Posterior cingulate gyrus (tissue), 11 donors: ENCODE results near the gene NFE2L1.
A peak's percentile ranks its signal among the peaks of the same experiment; 100 is the strongest.

ENCODE experiments used
- DNase-seq, 10 donors: peaks; one replicate each; pipeline versions ENCODE4 v3.0.0 to v3.0.0-alpha.2; 2020 to 2021; ENCODE audit warnings: mixed read lengths in 3 of 10
- intact Hi-C: fragments of 100-400 bp; cut with DNase I; formaldehyde crosslinking; loops from one replicate; pipeline ENCODE4 v1.15.1; 2023

Gene NFE2L1

DNA sequence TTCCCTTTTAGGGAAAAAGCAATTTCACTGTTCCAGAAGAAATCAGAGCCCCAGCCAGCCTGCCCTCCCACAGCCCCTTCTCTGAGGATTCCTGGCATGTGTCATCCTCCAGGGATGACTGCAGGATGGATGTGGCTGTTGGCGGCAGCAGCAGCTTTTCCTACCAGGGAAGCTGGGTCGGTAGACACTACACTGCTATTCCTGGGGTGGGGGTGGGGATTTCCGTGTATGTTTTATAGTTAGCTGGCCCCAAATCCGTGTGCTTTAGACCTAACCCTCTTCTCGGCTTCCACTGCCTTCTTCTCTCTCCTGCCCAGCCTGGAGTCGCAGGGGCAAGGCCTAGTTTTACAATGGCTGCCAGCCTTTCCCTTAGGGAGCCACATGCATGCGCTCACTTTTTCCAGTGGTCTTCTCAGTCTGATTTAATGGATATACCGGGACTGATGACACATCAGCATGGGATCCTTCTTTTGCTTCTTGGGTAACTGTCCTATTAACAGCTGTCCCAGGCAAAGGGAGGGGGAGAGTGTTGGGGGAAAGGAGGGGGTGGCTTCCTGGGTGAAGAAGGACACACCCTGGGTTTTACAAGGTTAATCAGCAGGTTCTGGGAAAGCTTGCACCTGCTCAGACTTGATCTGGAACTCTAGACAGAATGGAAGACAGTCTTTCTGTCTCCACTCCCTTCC is 2.7 kb upstream of the NFE2L1 start:
- intact Hi-C loops = no loop called here
- DNase-seq = peak in 1 of 10 donors; percentile 48

DNA sequence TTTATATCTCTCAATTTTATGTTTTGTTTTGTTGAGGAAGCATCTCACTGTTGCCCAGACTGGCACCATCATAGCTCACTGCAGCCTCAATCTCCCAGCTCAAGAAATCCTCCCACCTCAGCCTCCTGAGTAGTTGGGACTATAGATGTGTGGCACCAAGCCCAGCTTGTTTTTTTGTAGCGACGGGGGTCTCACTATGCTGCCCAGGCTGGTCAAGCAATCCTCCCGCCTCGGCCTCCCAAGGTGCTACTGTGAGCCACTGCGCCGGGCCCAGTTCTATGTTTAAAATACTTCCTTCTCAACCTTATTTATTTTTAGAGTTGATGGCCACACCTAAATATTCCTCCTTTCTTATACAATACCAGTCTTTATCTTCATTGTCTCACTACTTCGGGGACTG is 1.9 kb upstream of the NFE2L1 start:
- intact Hi-C loops = no loop called here
- peak in 1 of 10 donors; percentile 66 for DNase-seq

DNA sequence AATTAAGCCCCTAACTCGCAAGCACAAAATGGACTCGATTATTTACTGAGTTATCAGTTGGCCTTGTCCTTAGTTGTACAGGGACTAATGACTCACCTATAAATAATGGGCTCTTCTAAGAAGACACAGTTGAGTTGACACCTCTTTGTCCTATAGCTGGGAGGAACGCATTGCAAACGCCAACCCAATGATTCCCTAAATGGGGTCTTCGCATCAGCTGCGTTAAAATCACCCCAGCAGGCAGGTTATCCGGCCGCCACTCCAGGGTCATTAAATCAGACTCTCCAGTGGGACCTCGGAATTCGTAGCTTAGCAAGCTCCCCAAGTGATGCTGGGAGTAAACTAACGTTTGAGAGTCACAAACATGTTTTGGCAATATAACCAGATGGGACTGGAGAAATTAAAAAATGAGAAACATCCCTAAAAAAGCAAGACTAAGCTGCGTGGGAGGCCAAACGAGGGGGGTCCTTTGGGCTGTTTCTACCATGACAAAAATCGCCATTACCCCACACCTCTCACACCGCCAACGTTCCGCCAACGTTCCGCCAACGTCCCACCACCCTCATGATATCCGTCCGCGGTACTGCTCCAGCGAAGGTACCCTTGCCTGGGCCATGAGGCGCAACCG is 932 bp upstream of the NFE2L1 start:
- peak in 1 of 10 donors; percentile 61 for DNase-seq
- intact Hi-C loops = no loop called here

DNA sequence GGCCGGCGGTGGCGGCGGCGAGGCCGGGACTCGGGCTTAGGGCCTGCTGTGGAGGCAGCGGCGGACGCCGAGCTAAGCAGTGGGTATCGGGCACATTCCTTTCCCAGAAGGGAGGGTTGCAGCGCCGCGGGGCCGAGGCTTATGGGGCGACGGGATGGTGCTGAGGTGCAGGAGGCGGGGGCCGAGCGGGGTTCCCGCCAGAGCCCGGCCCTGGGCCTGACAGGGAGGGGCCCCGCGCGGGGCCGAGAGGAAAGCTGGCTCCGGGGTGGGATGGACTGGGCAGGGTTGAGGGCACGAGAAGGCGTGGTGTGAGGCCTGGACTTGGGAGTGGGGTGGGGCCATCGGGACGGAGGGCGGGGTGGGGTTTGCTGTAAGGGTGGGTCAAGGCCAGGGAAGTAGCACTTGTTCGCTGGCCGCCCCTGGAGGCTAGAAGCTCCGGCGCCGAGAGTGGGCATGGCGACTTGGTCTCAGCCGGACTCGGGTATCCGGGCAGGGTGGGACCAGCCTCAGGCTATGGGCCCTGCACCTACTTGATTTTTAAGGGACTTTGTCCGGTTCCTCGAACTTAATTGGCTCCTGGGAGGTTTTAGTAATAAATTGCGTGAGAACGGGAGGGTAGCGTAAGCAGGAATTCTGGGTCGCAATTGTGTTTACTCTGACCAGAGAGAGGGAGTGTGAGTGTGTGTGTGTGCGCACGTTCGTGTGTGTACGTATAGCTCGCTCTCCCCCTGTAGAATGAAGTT is 396 bp downstream of the NFE2L1 start:
- DNase-seq = peak in 8 of 10 donors; percentile 49 to 91 (median 69)
- intact Hi-C loops = no loop called here

DNA sequence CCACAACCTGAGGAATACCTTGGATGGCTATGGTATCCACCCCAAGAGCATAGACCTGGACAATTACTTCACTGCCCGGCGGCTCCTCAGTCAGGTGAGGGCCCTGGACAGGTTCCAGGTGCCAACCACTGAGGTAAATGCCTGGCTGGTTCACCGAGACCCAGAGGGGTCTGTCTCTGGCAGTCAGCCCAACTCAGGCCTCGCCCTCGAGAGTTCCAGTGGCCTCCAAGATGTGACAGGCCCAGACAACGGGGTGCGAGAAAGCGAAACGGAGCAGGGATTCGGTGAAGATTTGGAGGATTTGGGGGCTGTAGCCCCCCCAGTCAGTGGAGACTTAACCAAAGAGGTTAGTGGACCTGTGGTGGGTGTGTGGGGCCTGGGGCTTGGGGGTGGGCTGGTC is 3.1 kb downstream of the NFE2L1 start:
- DNase-seq = peak in 1 of 10 donors; percentile 70
- intact Hi-C loops = no loop called here

DNA sequence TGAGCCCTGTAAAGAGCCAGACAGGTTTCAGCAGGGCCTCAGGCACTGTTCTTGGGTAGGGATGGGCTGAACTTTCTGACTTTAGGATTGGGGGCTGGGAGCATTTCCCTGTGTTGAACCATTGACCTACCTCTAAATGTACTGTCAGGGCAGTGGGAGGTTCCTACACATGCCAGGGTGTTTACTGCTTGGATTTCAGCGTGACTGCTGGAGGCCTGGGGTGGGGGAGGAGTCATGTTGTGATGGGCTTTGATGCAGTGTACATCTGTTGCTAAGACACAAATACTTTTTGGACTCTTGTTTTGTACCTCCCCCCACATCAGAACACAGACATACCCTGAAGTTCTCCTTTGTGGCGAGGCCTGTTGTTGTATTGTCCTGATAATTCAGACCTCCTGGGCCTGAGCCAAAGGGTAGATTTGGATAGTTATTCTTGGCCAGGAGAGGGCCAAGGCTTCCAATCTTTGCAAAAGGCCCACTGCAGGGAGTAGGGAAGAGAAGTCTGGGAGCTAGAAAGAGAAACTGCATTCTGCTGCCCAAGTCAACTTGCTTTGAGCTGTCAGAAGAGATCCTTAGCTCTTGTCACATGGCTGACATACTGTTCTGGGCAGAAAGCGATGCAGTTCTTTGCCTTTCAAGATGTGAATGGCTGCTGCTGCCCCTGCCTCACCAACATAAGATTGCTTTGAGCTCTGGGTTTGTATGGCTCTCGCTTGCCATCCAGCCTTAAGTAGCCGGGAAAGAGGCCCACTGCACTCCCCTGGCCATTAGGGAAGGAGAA is 3.7 kb downstream of the NFE2L1 start:
- intact Hi-C loops = no loop called here
- peak in 1 of 10 donors; percentile 41 for DNase-seq

DNA sequence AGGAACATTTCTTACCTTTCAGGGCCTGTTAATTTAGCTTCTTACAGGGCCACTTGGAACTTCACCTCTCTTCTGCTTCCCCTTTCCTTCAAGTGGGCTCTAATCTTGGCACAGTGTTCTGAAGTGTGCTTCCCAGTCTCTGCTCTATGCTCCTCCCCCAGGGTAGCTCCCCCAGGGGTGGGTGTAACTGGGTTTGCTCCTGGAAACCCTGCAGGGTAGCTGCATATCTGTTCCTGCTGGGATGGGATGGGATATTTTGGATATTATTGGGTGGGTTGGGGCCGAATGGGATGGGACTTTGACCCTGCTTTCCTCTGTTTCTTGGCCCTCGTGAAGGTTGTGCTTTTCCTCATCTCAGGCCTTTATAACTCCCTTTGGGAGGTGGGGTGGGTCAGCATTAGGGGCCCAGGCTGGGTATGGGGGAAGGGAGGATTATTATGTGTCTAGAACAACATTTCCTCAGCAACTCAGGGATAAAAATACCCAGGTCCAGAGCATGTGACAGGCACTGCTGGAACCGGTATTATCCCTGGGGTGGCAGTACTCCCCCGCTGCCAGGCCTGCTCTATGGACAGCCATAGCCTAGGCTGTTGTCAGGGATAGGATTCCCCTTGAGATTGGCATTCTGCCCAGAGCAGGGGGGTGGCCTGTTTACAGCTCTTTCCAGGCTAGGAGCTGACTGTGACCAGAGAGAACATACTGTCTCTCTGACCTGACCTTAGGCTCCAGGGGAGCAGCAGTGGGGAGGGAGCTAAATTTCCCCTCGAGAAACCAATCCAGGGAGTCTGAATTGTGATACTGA is 5.0 kb downstream of the NFE2L1 start:
- peak; percentile 33 to 93 (median 68) for DNase-seq
- intact Hi-C loops = no loop called here

DNA sequence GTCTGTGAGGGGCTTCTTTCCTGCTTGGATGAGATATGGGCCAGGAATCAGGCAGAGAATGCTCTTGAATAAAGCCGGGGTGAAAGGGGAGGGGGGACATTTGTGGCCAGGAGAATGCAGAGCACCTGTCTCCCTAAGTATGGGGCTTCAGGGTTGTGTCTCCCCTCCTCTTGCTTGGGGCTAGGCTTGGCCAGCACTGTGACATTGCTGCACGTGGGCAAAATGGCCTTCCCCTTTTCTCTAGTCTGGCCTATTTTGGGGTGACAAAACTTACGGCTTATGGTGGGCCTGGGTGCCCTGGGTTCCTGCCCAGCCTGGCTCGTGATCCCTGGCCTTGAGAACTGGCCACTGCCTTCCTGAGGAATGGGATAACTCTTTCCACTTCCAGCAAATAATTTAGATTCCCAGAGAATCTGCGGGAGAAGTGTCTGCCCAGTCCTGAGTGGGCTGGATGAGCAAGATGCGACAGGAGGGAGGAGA is 5.6 kb downstream of the NFE2L1 start:
- DNase-seq = no peak
- intact Hi-C loops = no loop called here

DNA sequence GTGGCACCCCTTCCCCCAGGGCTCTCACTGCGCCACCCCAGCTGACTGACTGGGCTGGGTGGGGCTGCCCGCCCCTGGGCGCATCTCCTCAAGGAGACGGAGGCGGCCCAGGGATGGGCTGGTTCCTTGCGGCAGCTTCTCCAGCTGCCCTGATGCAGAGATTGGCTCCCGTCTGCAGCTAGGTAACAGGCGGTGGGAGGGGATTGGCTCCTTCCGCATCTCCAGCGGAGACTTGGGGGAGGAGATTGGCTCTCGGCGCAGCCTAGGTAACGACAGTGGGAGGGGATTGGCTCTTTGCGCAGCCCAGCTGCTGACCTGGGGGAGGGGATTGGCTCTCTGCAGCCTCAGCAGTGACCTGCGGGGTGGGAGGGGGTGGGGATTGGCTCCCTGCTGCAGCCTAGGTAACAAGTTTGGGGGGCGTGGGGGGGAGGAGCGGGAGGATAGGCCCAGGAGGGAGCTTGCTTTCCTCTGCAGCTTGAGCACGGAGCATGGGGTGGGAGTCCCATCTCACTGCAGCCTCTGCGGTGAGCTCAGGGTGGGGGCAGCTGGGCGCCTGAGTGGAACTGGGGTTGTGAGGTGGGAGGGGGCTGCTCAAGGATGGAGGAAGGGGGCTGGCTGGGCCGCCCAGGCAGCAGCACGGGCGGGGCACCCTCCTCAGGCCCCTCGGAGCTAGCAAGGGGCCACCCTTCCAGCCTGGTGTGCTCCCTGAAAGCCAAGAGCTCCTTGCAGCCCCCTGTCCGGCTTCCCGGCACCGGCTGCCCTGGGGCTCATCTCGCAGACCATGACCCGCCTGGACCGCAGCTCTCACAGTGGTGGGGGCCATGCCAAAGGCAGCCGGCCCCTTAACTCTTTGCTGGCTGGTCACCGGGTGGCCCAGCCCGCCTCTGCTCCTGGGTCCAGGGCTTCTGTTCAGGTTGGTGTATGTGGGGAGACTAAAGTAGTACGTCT is 6.4 kb downstream of the NFE2L1 start:
- DNase-seq = peak; percentile 53 to 98 (median 86)
- intact Hi-C loops = no loop called here

DNA sequence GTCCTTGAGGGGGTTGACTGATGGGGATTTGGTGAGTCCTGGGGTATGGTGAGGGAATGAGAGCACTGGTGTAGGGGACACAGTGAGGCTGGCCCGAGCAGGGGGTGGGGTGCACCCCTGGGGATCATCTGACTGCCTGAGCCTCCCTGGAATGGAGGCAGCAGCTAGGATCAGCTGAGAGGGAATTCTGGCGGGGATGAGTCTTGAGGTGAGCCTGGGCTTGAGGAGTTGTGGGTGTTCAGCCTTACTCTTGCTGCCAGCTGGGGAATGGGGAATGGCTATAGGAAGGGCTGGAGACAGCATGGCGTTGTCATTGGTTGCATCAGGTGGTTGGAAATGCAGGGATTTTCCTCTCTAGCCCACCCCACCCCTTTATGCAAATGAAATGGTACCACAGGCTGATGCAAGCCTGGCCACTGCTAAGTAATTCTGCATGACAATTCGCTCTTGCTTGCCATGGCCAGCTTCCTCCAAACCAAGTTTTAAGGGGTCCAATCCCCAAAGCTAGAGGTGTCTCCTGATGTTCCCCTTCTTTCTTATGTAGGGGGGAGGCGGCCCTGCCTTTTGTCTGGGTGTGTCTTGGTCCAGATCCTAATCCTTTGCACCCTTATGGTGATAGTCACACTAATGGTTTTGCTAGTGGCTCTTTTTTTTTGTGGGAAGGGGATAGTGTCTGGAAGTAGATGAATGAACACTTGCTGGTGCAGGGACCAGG is 7.5 kb downstream of the NFE2L1 start:
- DNase-seq = peak in 1 of 10 donors; percentile 73
- intact Hi-C loops = no loop called here

DNA sequence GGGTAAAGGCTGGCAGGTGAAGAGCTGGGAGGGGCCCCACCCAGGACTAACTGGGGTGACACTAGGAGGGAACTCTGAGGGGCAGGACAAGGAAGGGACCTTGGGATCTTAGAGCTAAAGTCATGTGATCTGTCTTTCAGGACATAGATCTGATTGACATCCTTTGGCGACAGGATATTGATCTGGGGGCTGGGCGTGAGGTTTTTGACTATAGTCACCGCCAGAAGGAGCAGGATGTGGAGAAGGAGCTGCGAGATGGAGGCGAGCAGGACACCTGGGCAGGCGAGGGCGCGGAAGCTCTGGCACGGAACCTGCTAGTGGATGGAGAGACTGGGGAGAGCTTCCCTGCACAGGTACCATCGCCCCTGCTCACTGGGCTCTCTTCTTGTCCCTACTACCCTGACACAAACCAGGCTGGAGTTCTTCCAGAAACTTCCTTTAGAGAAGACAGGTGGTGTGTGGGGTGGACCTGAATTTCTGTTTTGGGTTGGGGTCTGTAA is 8.1 kb downstream of the NFE2L1 start:
- intact Hi-C loops = no loop called here
- peak in 1 of 10 donors; percentile 67 for DNase-seq

DNA sequence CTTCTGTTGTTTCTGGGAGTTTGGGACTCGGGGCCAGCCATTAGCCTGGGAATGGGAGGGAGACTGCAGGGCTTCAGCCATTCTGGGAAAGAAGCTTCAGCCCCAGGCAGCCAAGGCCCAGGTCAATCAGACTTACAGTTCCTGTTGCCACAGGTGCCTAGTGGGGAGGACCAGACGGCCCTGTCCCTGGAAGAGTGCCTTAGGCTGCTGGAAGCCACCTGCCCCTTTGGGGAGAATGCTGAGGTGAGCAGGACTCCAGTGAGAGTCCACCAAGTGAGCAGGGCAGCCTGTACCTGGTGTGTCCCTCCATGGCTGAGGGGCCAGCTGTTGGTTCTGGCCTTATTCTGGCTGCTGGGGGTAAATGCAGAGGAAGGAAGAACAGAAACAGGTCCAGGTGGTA is 8.7 kb downstream of the NFE2L1 start:
- DNase-seq = peak in 1 of 10 donors; percentile 46
- intact Hi-C loops = no loop called here

DNA sequence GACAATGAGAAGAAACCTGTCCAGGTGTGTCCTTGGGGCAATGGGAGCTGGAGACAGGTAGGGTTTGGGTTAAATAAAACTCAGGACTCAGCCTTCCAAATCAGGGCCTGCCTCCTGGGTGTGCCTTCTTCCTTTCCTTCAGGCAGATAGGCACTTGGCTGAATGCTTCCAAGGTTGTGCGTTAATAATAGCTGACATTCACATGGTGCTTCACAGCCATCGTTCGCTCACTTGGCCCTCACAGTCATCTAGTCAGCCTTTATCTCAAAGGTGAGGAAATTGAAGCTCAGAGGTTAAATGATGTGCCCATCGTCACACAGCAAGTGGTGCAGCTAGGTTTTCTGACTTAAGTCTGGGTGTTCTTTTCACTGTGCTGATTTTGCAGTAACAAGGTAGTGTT is 9.5 kb downstream of the NFE2L1 start:
- intact Hi-C loops = no loop called here
- peak in 1 of 10 donors; percentile 24 for DNase-seq

DNA sequence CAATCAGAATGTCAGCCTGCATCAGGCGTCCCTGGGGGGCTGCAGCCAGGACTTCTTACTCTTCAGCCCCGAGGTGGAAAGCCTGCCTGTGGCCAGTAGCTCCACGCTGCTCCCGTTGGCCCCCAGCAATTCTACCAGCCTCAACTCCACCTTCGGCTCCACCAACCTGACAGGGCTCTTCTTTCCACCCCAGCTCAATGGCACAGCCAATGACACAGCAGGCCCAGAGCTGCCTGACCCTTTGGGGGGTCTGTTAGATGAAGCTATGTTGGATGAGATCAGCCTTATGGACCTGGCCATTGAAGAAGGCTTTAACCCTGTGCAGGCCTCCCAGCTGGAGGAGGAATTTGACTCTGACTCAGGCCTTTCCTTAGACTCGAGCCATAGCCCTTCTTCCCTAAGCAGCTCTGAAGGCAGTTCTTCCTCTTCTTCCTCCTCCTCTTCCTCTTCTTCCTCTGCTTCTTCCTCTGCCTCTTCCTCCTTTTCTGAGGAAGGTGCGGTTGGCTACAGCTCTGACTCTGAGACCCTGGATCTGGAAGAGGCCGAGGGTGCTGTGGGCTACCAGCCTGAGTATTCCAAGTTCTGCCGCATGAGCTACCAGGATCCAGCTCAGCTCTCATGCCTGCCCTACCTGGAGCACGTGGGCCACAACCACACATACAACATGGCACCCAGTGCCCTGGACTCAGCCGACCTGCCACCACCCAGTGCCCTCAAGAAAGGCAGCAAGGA is 10.4 kb downstream of the NFE2L1 start:
- intact Hi-C loops = no loop called here
- peak in 1 of 10 donors; percentile 57 for DNase-seq

DNA sequence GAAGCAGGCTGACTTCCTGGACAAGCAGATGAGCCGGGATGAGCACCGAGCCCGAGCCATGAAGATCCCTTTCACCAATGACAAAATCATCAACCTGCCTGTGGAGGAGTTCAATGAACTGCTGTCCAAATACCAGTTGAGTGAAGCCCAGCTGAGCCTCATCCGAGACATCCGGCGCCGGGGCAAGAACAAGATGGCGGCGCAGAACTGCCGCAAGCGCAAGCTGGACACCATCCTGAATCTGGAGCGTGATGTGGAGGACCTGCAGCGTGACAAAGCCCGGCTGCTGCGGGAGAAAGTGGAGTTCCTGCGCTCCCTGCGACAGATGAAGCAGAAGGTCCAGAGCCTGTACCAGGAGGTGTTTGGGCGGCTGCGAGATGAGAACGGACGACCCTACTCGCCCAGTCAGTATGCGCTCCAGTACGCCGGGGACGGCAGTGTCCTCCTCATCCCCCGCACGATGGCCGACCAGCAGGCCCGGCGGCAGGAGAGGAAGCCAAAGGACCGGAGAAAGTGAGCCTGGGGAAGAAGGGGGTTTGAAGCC is 11.0 kb downstream of the NFE2L1 start:
- intact Hi-C loops = no loop called here
- DNase-seq = peak in 3 of 10 donors; percentile 78 to 82 (median 81)

DNA sequence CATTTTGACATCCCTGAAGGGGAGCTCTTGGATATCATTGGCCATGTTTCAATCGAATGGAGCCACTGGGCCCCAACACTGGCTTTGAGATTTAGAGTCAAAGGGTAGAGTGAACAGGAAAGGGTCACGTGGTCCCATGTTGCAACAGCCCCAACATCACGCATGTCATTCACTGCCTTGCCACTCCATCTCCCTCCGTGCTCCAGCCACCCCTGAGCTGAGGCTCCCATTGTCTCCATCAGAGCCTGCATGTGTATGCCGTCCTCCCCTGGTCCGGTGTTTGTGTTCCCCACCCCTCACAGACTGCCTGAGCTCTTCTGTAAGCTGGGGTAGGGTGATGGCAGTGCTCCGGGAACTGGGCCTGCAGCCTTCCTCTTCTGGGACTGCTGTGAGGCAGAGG is 12.1 kb downstream of the NFE2L1 start:
- intact Hi-C loops = no loop called here
- DNase-seq = peak in 1 of 10 donors; percentile 57

DNA sequence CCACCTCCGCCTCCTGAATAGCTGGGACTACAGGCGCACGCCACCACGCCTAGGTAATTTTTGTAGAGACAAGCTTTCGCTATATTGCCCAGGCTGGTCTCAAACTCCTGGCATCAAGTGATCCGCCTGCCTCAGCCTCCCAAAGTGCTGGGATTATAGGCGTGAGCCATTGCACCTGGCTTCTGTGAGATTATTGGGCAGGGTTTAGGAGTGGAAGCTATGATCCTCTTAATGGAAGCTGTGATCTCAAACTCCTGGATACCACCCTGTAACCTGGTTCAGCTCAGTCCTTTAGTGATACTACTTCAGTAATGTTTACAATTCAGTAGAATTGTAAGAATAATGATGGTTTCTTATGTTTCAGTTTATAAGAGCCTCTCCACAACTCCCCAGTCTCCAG is 14.1 kb downstream of the NFE2L1 start:
- no peak for DNase-seq
- intact Hi-C loops = no loop called here
